ENCODE data around the gene PDE4D.

PDE4D gene

GRCh38 chr5:59348189-59348588 is 545.3 kb downstream of the PDE4D start:
- DNase-seq: no peak

DNA sequence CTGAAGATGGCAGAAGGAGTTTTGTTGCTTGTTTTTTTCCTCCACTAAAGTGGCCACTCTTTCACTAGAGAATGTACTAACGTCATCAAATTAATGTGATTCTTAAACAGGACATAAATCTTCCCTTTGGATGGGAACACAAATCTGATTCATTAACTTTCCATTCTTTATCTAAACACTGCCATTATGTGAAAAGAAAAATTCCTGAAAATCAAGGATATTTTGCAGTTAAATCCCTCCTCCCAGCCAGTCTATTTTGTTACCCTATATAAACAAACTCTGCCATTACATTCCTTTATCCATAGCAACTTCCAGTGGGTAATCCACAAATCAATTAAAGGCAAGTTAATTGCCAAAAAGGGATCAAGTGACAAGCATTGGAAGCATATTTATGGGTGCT is 546.5 kb downstream of the PDE4D start:
- no peak for DNase-seq

GRCh38 chr5:59346514-59346913 is 547.0 kb downstream of the PDE4D start:
- no peak for DNase-seq

GRCh38 chr5:59342181-59342580 is 551.3 kb downstream of the PDE4D start:
- DNase-seq: no peak

DNA sequence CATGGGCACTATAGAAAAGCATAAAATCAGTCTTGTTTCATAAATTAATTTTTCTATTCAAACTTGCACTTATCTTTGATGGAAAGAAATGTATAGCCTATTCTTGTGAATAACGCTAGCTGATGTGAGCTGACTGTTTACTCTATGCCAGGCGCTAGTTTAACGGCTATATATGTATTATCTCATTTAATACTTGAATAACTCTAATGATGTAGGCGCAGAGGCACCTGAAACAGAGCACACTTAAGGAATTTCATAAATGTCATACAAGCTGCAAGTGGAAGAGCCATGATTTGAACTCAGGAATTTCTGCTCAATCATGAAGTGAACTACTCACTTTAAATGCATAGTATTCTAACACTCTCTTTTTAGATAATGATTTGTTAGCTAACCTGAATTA is 551.8 kb downstream of the PDE4D start:
- DNase-seq: no peak

- DNase-seq: no peak
These were observed 552.4 kb downstream of the PDE4D start for GRCh38 chr5:59341155-59341554.

- no peak for DNase-seq
These were observed 552.9 kb downstream of the PDE4D start for GRCh38 chr5:59340637-59341036.

DNA sequence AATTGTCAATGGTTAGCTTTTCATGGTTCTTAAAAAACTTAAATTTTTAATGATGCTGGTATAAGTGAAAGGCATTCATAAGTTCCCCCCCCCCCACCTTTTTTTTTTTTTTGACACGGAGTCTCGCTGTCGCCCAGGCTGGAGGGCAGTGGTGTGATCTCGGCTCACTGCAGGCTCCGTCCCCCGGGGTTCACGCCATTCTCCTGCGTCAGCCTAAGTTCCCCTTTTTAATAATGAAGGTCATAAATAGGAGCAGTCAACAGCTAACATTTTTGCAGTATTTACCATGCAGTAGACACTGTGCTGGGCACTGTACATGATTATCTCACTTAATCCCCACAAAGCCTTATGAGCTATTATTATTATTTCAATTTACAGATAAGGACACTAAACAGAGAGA is 556.3 kb downstream of the PDE4D start:
- no peak for DNase-seq

DNA sequence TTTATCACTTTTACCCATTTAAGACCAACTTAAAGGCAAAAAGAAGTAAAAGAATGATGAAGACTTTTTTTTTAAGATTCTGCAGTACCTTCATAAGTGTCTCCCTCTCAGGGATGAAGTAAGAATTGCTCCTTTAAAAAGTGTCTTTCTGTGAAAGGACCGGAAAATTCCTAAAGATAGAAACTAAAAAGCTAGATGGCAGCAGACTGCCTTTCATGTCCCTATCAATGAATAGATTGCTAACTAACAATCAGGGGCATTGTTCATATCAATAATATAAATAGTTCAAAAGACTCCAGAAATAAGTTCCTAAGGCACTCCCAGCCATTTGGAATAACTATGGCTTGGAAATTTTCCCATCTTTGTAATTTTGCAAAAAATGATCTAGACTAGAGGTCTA is 558.0 kb downstream of the PDE4D start:
- no peak for DNase-seq

DNA sequence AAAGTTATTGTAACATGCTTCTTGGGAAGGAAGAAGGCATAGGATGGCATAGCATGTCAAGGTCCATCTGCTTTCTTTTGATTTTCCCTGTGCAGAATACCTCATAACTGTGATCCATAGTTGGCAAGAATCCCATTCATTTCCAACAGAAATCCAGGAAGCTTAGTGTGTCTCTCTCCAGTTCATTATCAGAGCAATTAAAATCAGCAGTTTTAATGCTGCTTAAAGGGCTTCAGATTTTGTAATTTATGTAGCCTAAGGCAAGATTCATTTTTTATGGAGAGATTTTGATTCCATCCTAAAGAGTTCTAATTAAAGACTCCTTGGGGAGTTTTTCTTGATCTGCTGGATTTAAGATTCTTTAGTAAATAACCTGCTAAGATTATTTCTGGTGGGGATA is 560.1 kb downstream of the PDE4D start:
- DNase-seq: no peak

DNA sequence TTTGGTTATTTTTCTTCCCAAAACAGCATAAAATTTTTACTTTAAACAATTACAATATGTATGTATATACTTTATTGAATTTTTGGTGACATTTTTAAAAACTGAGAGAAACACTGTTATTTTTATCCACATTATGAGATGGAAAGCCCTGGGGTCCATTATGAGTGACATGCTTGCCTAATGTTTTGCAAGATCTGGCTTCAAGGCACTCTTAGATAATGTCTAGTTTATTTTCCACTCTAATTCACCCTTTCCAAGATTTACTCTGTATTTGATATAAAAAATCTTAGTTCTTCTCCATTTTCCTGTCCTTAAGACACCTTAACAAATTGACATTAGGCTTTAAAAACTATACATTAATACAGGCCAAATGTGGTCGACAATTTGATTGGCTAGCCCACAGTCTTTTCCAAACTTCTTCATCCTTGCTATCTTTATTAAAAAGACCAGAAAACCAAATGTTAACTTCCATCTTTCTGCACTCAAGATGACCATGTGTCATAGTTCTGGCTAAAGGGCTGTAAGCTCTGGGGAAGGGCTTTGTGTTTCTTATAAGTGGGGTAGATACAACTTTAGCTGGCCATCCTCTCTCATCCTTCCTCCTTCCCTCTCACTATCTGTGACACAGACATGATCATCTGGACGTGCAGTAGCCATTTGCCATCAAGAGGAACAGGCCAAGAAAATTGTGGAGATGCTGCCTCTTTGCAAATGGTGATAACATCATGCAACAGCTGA is 561.1 kb downstream of the PDE4D start:
- DNase-seq: no peak

DNA sequence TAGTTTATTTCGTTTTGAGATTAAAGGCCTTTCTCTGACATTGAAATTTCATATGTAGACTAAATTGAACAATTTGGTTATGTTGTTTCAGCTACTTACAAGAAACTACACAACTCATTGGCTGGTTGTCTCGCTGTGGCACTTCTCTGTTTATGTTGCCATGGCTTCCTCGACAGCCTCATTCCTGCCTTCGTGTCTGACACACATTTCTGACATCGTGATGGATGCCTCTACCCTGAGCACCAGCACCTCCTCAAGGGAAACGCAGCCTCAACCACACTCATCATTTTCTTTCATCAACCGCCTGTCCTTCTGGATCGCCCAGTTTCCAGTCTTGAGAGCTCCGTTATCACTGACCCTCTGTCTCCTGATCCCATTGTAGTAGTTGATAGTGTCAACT is 562.8 kb downstream of the PDE4D start:
- no peak for DNase-seq

DNA sequence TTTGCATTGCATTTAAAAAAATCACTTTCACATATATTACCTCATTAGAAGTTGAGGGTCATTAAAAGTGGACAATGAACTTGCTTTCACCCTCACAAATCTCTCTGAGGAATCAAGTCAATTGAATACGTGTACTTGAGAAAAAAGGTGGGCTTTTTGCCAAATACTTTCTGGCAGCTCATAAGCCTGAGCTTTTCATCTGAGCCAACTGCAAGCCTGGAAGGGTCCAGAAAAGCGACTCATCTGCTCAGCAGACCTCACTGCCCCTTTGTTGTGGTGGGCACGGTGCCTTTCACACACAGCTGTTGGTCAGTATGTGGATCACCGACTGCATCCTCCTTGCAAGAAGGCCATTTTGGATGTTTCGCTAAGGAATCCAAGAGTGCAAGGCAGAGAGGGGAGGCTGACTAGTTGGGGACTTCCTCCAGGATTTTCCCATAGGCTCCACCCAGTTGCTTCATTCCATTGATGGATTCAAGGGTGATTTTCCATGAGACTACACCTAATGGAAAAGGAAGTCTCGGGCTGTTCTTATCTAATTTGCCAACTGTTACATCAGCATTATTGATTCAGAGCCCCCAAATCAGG is 564.7 kb downstream of the PDE4D start:
- no peak for DNase-seq

GRCh38 chr5:59327191-59327980 is 566.1 kb downstream of the PDE4D start:
- DNase-seq: no peak

GRCh38 chr5:59326596-59326995 is 566.9 kb downstream of the PDE4D start:
- DNase-seq: no peak

- no peak for DNase-seq
These were observed 568.5 kb downstream of the PDE4D start for GRCh38 chr5:59325070-59325469.

- no peak for DNase-seq
These were observed 570.6 kb downstream of the PDE4D start for GRCh38 chr5:59322894-59323293.

DNA sequence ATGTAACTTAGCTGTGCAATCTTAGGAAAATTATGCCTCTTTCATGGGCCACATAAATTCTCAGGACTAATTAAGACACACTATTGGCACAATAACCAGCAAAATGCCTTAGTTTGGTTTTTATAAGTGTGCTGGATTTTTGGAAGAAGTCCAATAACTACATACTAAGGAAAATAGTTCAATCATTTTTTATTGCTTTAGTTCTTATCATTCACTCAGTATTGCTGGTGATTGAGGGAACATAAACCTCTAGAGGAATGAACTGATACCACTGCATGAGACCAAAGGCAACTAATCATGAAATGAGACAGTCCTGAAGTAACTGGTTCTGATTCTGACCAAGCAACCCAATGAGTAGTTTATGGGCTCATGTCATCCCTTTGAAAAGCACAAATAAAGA is 571.5 kb downstream of the PDE4D start:
- DNase-seq: no peak

DNA sequence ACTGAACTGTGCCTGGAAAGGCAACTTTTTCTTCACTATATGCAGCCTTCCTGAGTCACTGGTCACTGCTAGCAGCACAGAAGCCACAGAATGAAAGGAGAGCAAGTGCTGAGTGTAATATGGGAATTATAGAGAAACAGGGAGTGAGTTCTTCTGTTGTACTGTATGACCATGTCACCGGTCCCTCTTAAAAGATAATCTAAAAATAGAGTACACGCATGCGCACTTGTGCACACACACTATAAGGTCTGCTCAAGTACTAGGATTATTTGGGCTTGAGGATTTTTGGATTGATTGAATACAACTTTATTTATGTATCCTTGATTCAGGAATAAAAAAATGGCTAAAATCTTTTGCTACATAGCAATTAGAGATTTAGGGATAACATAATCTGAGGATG is 571.9 kb downstream of the PDE4D start:
- no peak for DNase-seq

GRCh38 chr5:59320420-59320819 is 573.1 kb downstream of the PDE4D start:
- DNase-seq: no peak

DNA sequence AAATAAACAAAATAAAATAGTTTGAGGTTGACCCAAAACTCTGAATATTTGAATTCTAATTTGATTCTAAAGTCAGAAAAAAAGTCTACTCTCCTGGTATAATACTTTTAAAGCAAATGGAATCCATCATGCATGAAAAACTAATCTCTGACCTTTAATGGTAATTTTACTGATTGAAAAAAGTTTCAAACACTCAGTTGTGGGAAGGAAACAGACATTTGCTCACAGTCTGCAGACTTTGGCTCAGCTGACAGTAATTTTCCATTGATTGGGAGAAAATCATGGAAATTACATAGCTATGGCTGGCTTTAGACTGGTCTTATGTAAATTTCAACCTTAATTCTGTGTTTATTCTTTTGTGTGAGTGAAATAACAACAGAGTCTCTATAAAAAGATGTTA is 574.3 kb downstream of the PDE4D start:
- no peak for DNase-seq

GRCh38 chr5:59317774-59318205 is 575.7 kb downstream of the PDE4D start:
- no peak for DNase-seq

- DNase-seq: no peak
These were observed 576.3 kb downstream of the PDE4D start for GRCh38 chr5:59317023-59317773.
